ENCODE measurements around the gene SGPP1. TPM values are rescaled to one million over a fixed set of nuclear protein-coding genes. Genes with fewer than 3 reads are reported as not detected.

SGPP1 gene
- polyA plus RNA-seq, 2 of the 4 experiments (the other 2 are of a cell fraction), result 16.1 to 28.2 TPM

- 94% methylated on average over 1 of the region's 1 CpG for WGBS (ENCODE audit: missing lambda C conversion rate)
- no peak for TF ChIP-seq FOXS1 (CRISPR knock-in tag; IDR thresholded peaks at IDR 0.05)
- peak in 1 of 2 experiments; percentile 36; a peak in 3 of 4 replicates for TF ChIP-seq CEBPB (IDR thresholded peaks at IDR 0.05)
- CTCF ChIA-PET, result no interaction called here
These were observed 42.5 kb downstream of the SGPP1 start for GRCh38 chr14:63685401-63685800.

GRCh38 chr14:63682727-63683593 lies 44.9 kb downstream of the SGPP1 start:
- TF ChIP-seq ZNF302 (CRISPR knock-in tag; IDR thresholded peaks at IDR 0.05), result no peak
- Histone ChIP-seq H3K9me3 (no peaks in the 10 kb centered on the region), H3K27ac (no peak overlapping the region), H3K4me3 (no peak overlapping the region), H3K4me1 (peaks cover 6% of the 10 kb centered on the region; the same call in 1 of the 3 replicates), H3K4me2 (no peak overlapping the region)
- FAIRE-seq (no peak), ATAC-seq (no peak), DNase-seq (ENCODE audit: low read depth in 1 of 2, low spot score in 1 of 2) (no peak)
- WGBS (ENCODE audit: missing lambda C conversion rate), result 87% methylated on average over 9 of the region's 9 CpGs
- CTCF ChIA-PET, result interaction anchor here (0.6 kb wide), 1 partner anchor 96 kb away, joined by 3 read pairs; no protein-coding TSS in a partner anchor
- POLR2A ChIA-PET, result no interaction called here

More at GRCh38 chr14:63685401-63685800, 42.5 kb downstream of the SGPP1 start:
- Histone ChIP-seq H3K4me2 (no peak overlapping the region), H3K4me3 (no peak overlapping the region), H3K4me1 (no peaks in the 10 kb centered on the region), H3K9me3 (no peaks in the 10 kb centered on the region), H3K27ac (no peak overlapping the region)
- no peak for ATAC-seq
- no peak for DNase-seq (ENCODE audit: low read depth in 1 of 2, low spot score in 1 of 2)
- no peak for FAIRE-seq
- POLR2A ChIA-PET, result no interaction called here

- no peak overlapping the region for H3K4me3 ChIP-seq
- H3K4me2 ChIP-seq, result no peak overlapping the region
- no peak overlapping the region for H3K27ac ChIP-seq
- FAIRE-seq (no peak), DNase-seq (ENCODE audit: low read depth in 1 of 2, low spot score in 1 of 2) (no peak), ATAC-seq (no peak)
- peaks cover 9% of the 10 kb centered on the region; the same call in 1 of the 3 replicates for H3K4me1 ChIP-seq
- POLR2A ChIA-PET, result interaction anchor here (1.2 kb wide), 1 partner anchor 37 kb away, joined by 6 read pairs; the partner anchor contains the start of gene WDR89
- TF ChIP-seq ATOH8 (CRISPR knock-in tag; IDR thresholded peaks at IDR 0.05; ENCODE audit: low read depth) (no peak), RCOR1 (IDR thresholded peaks at IDR 0.05; ENCODE audit: low read depth, low read length) (no peak), ZC3H11A (IDR thresholded peaks at IDR 0.05) (no peak), CBX8 (IDR thresholded peaks at IDR 0.05) (no peak), HOXA7 (CRISPR knock-in tag; IDR thresholded peaks at IDR 0.05) (no peak), RAD21 (conservative IDR thresholded peaks at IDR 0.05 in 1 of 2, IDR thresholded peaks at IDR 0.05 in 1 of 2) (no peak), EHF (CRISPR knock-in tag; IDR thresholded peaks at IDR 0.05) (no peak)
- CTCF ChIA-PET, result interaction anchor here (0.6 to 1.6 kb wide), 6 partner anchors 9 to 63 kb away, joined by 3 to 4 read pairs (median 3); no protein-coding TSS in a partner anchor
- WGBS (ENCODE audit: missing lambda C conversion rate), result 92% methylated on average over 1 of the region's 1 CpG
- H3K9me3 ChIP-seq, result no peaks in the 10 kb centered on the region
These were observed 49.3 kb downstream of the SGPP1 start for GRCh38 chr14:63678536-63678935.

GRCh38 chr14:63677891-63678379 lies 49.9 kb downstream of the SGPP1 start:
- peaks cover 9% of the 10 kb centered on the region; the same call in 1 of the 3 replicates for H3K4me1 ChIP-seq
- DNase-seq (ENCODE audit: low read depth in 1 of 2, low spot score in 1 of 2) (peak in 1 of 2 experiments; percentile 60), FAIRE-seq (no peak), ATAC-seq (peak in 1 of 2 experiments; percentile 39; a peak in 2 of 6 replicates)
- TF ChIP-seq MYC (IDR thresholded peaks at IDR 0.05; ENCODE audit: borderline replicate concordance, low read length) (no peak), GATA3 (IDR thresholded peaks at IDR 0.05; ENCODE audit: borderline replicate concordance) (peak; percentile 86)
- H3K4me2 ChIP-seq, result no peak overlapping the region
- H3K27ac ChIP-seq, result no peak overlapping the region
- ChIA-PET POLR2A (interaction anchor here (1.2 kb wide), 1 partner anchor 36 kb away, joined by 6 read pairs; the partner anchor contains the start of gene WDR89), CTCF (interaction anchor here (0.6 to 1.6 kb wide), 5 partner anchors 8 to 63 kb away, joined by 3 to 4 read pairs (median 3); no protein-coding TSS in a partner anchor)
- H3K4me3 ChIP-seq, result no peak overlapping the region
- H3K9me3 ChIP-seq, result no peaks in the 10 kb centered on the region
- 90% methylated on average over 3 of the region's 3 CpGs for WGBS (ENCODE audit: missing lambda C conversion rate)

- ATAC-seq, result no peak
- no peak for DNase-seq (ENCODE audit: low read depth in 1 of 2, low spot score in 1 of 2)
- H3K27ac ChIP-seq, result no peak overlapping the region
- H3K4me2 ChIP-seq, result no peak overlapping the region
- ChIA-PET CTCF (no interaction called here), POLR2A (no interaction called here)
- no peak overlapping the region for H3K4me3 ChIP-seq
- H3K9me3 ChIP-seq, result no peaks in the 10 kb centered on the region
- no peak for FAIRE-seq
- peaks cover 19% of the 10 kb centered on the region; the same call in 2 of the 3 replicates for H3K4me1 ChIP-seq
- 91% methylated on average over 3 of the region's 3 CpGs for WGBS (ENCODE audit: missing lambda C conversion rate)
- no peak for TF ChIP-seq REST (IDR thresholded peaks at IDR 0.05)
- TF ChIP-seq HMGXB4 (CRISPR knock-in tag; IDR thresholded peaks at IDR 0.05; ENCODE audit: borderline replicate concordance), result no peak
- TF ChIP-seq PBX3 (IDR thresholded peaks at IDR 0.05), result no peak
- no peak for TF ChIP-seq RCOR1 (IDR thresholded peaks at IDR 0.05; ENCODE audit: low read depth, low read length)
- no peak for TF ChIP-seq FOSL2 (IDR thresholded peaks at IDR 0.05)
- TF ChIP-seq FOSL2 (CRISPR knock-in tag; IDR thresholded peaks at IDR 0.05), result no peak
These were observed 51.2 kb downstream of the SGPP1 start for GRCh38 chr14:63676615-63677014.

Data from A549 (cell line).